Smooth muscle cell (in vitro differentiated cells): ENCODE results near the gene TRIML1. TPM values are rescaled to one million over a fixed set of nuclear protein-coding genes. Genes with fewer than 3 reads are reported as not detected.

Source experiments
- DNase-seq: peaks from one replicate; lab custom pipeline; 2025; ENCODE audit not compliant: unreplicated experiment; lab: John Stamatoyannopoulos, UW
- H2AFZ ChIP-seq: fragments of 200-600 bp; sonication (generic); 2 replicates; pipeline ENCODE4 v1.6.0; 2016; ENCODE audit warnings: antibody characterized with exemption, low read depth, mild to moderate bottlenecking
- H3F3A ChIP-seq: fragments of 200-600 bp; sonication (generic); 2 replicates; pipeline ENCODE4 v1.6.0; 2017; ENCODE audit warnings: antibody characterized with exemption, low read depth
- H3K27ac ChIP-seq: fragments of 200-600 bp; sonication (generic); 2 replicates; pipeline ENCODE4 v1.5.1; 2016; ENCODE audit warnings: low read depth, mild to moderate bottlenecking
- H3K27me3 ChIP-seq: fragments of 200-600 bp; sonication (generic); 2 replicates; pipeline ENCODE4 v1.6.1; 2016; ENCODE audit warnings: low read depth, mild to moderate bottlenecking
- H3K36me3 ChIP-seq: fragments of 200-600 bp; sonication (generic); 2 replicates; pipeline ENCODE4 v1.5.1; 2016; ENCODE audit warnings: low read depth
- H3K4me1 ChIP-seq: fragments of 200-600 bp; sonication (generic); 2 replicates; pipeline ENCODE4 v1.5.1; 2016; ENCODE audit warnings: low read depth
- H3K4me2 ChIP-seq: fragments of 200-600 bp; sonication (generic); 2 replicates; pipeline ENCODE4 v1.6.0; 2016; ENCODE audit warnings: mild to moderate bottlenecking
- H3K4me3 ChIP-seq: fragments of 200-600 bp; sonication (generic); 2 replicates; pipeline ENCODE4 v1.5.1; 2016; ENCODE audit warnings: mild to moderate bottlenecking
- H3K79me2 ChIP-seq: fragments of 200-600 bp; sonication (generic); 2 replicates; pipeline ENCODE4 v1.6.0; 2016; ENCODE audit warnings: low read depth, mild to moderate bottlenecking
- H3K9ac ChIP-seq: fragments of 200-600 bp; sonication (generic); 2 replicates; pipeline ENCODE4 v1.6.0; 2016; ENCODE audit warnings: low read depth
- H3K9me3 ChIP-seq: fragments of 200-600 bp; sonication (generic); replicated peaks from 2 replicates; pipeline ENCODE4 v1.5.1; 2016; ENCODE audit warnings: low read depth
- H4K20me1 ChIP-seq: fragments of 200-600 bp; sonication (generic); 2 replicates; pipeline ENCODE4 v1.6.0; 2016; ENCODE audit warnings: low read depth
- WGBS: methylation state at CpG from one replicate; pipeline ENCODE4 v1.1.7; 2016; ENCODE audit warnings: low lambda C conversion rate; 5-methylcytosine and 5-hydroxymethylcytosine counted together
- polyA plus RNA-seq: library from polyadenylated mRNA; unstranded; fragments of >200 nt; fragmentation: Nextera tagmentation; extraction: Ambion mirVana; gene quantifications from 2 replicates; pipeline ENCODE4 v1.2.1, GENCODE V29; 2016
- small RNA-seq: library from RNA; depleted of rRNA; stranded (forward); fragments of <200 nt; gene quantifications from one replicate; pipeline ENCODE3, GENCODE V24; 2014
- total RNA-seq: library from RNA; depleted of rRNA; stranded (reverse); fragments of >200 nt; gene quantifications from 2 replicates; pipeline ENCODE4 v1.2.3, GENCODE V29; 2014
- TF ChIP-seq, protein P1 (sequence below): fragments of 200-600 bp; sonication (generic); IDR thresholded peaks from 2 replicates; pipeline ENCODE4 v1.5.1; 2017; ENCODE audit warnings: borderline replicate concordance, mild to moderate bottlenecking, antibody characterized with exemption; ENCODE audit not compliant: insufficient read depth, poor library complexity, severe bottlenecking

TRIML1 gene
- total and polyA plus RNA-seq, 2 experiments from 2014 or later = not detected

GRCh38 chr4:188196134-188196735, 57.0 kb downstream of the TRIML1 start:
- TF ChIP-seq, protein P1, sequence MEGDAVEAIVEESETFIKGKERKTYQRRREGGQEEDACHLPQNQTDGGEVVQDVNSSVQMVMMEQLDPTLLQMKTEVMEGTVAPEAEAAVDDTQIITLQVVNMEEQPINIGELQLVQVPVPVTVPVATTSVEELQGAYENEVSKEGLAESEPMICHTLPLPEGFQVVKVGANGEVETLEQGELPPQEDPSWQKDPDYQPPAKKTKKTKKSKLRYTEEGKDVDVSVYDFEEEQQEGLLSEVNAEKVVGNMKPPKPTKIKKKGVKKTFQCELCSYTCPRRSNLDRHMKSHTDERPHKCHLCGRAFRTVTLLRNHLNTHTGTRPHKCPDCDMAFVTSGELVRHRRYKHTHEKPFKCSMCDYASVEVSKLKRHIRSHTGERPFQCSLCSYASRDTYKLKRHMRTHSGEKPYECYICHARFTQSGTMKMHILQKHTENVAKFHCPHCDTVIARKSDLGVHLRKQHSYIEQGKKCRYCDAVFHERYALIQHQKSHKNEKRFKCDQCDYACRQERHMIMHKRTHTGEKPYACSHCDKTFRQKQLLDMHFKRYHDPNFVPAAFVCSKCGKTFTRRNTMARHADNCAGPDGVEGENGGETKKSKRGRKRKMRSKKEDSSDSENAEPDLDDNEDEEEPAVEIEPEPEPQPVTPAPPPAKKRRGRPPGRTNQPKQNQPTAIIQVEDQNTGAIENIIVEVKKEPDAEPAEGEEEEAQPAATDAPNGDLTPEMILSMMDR = no peak
- Histone ChIP-seq H3K4me3 (no peak overlapping the region), H3K79me2 (no peaks in the 10 kb centered on the region), H3K36me3 (no peaks in the 10 kb centered on the region), H3K9ac (no peak overlapping the region), H3K27ac (no peak overlapping the region), H3K27me3 (no peaks in the 10 kb centered on the region), H2AFZ (peak overlapping the region; percentile 24), H3K9me3 (no peaks in the 10 kb centered on the region), H3F3A (no peaks in the 10 kb centered on the region), H3K4me1 (peaks cover 5% of the 10 kb centered on the region), H4K20me1 (no peaks in the 10 kb centered on the region), H3K4me2 (peak overlapping the region; percentile 52)
- no peak for DNase-seq
- 52% methylated on average over 13 of the region's 13 CpGs for WGBS

Small RNAs within 50 kb of the gene (small RNA-seq; reads per million reads assigned to genes)
- gene RNU6-173P = not detected

Other genes with a start within 250 kb of the TRIML1 start
- gene ZFP42, start 143.7 kb upstream of the TRIML1 start, total RNA-seq = 30.4 and 31.5 TPM in 2 replicates
- gene ZFP42, start 143.7 kb upstream of the TRIML1 start, polyA plus RNA-seq = 15.7 and 24.0 TPM in 2 replicates
- gene TRIML2, start 29.8 kb upstream of the TRIML1 start, total RNA-seq = 3.9 and 5.1 TPM in 2 replicates
- 2.7 and 14.8 TPM in 2 replicates for gene TRIML2, start 29.8 kb upstream of the TRIML1 start, polyA plus RNA-seq